ENCODE data around the gene RPP14. TPM values are rescaled to one million over a fixed set of nuclear protein-coding genes. Genes with fewer than 3 reads are reported as not detected.

Gene RPP14
- total RNA-seq, 1 donor from 2014 or later, result 17.9 TPM

- no peak for DNase-seq (ENCODE audit: extremely low spot score, unreplicated experiment)
- Mint-ChIP-seq H3K27ac (ENCODE audit: unreplicated experiment) (no peak overlapping the region), H3K36me3 (ENCODE audit: unreplicated experiment) (peaks cover 17% of the 10 kb centered on the region), H3K4me1 (ENCODE audit: unreplicated experiment) (peaks cover 22% of the 10 kb centered on the region), H3K4me3 (ENCODE audit: unreplicated experiment) (no peak overlapping the region), H3K9me3 (ENCODE audit: unreplicated experiment) (no peaks in the 10 kb centered on the region), H3K27me3 (ENCODE audit: unreplicated experiment) (no peaks in the 10 kb centered on the region)
- no peak for TF ChIP-seq CTCF (IDR thresholded peaks at IDR 0.05)
Measured at GRCh38 chr3:58340594-58341244, 34.7 kb downstream of the RPP14 start.

- DNase-seq (ENCODE audit: extremely low spot score, unreplicated experiment), result no peak
- Mint-ChIP-seq H3K4me1 (ENCODE audit: unreplicated experiment) (peaks cover 16% of the 10 kb centered on the region), H3K36me3 (ENCODE audit: unreplicated experiment) (peaks cover 15% of the 10 kb centered on the region), H3K4me3 (ENCODE audit: unreplicated experiment) (no peak overlapping the region), H3K27me3 (ENCODE audit: unreplicated experiment) (no peaks in the 10 kb centered on the region), H3K27ac (ENCODE audit: unreplicated experiment) (no peak overlapping the region), H3K9me3 (ENCODE audit: unreplicated experiment) (no peaks in the 10 kb centered on the region)
- no peak for TF ChIP-seq CTCF (IDR thresholded peaks at IDR 0.05)
Measured at GRCh38 chr3:58341376-58341775, 35.3 kb downstream of the RPP14 start.

- Mint-ChIP-seq H3K9me3 (ENCODE audit: unreplicated experiment) (no peaks in the 10 kb centered on the region), H3K27ac (ENCODE audit: unreplicated experiment) (no peak overlapping the region), H3K4me1 (ENCODE audit: unreplicated experiment) (peaks cover 9% of the 10 kb centered on the region), H3K4me3 (ENCODE audit: unreplicated experiment) (no peak overlapping the region), H3K27me3 (ENCODE audit: unreplicated experiment) (no peaks in the 10 kb centered on the region), H3K36me3 (ENCODE audit: unreplicated experiment) (peaks cover 14% of the 10 kb centered on the region)
- TF ChIP-seq CTCF (IDR thresholded peaks at IDR 0.05), result no peak
- DNase-seq (ENCODE audit: extremely low spot score, unreplicated experiment), result no peak
Measured at GRCh38 chr3:58342676-58343075, 36.6 kb downstream of the RPP14 start.

GRCh38 chr3:58345457-58345856 is 39.4 kb downstream of the RPP14 start:
- Mint-ChIP-seq H3K27ac (ENCODE audit: unreplicated experiment) (no peak overlapping the region), H3K36me3 (ENCODE audit: unreplicated experiment) (peaks cover 7% of the 10 kb centered on the region), H3K9me3 (ENCODE audit: unreplicated experiment) (no peaks in the 10 kb centered on the region), H3K4me3 (ENCODE audit: unreplicated experiment) (no peak overlapping the region), H3K4me1 (ENCODE audit: unreplicated experiment) (peaks cover 11% of the 10 kb centered on the region), H3K27me3 (ENCODE audit: unreplicated experiment) (no peaks in the 10 kb centered on the region)
- TF ChIP-seq CTCF (IDR thresholded peaks at IDR 0.05), result no peak
- no peak for DNase-seq (ENCODE audit: extremely low spot score, unreplicated experiment)

- H3K36me3 Mint-ChIP-seq (ENCODE audit: unreplicated experiment), result peaks cover 3% of the 10 kb centered on the region
- no peak for TF ChIP-seq CTCF (IDR thresholded peaks at IDR 0.05)
- H3K27ac Mint-ChIP-seq (ENCODE audit: unreplicated experiment), result no peak overlapping the region
- no peak for DNase-seq (ENCODE audit: extremely low spot score, unreplicated experiment)
- H3K9me3 Mint-ChIP-seq (ENCODE audit: unreplicated experiment), result no peaks in the 10 kb centered on the region
- peaks cover 10% of the 10 kb centered on the region for H3K4me1 Mint-ChIP-seq (ENCODE audit: unreplicated experiment)
- no peaks in the 10 kb centered on the region for H3K27me3 Mint-ChIP-seq (ENCODE audit: unreplicated experiment)
- H3K4me3 Mint-ChIP-seq (ENCODE audit: unreplicated experiment), result no peak overlapping the region
Measured at GRCh38 chr3:58346368-58346767, 40.3 kb downstream of the RPP14 start.

Data from osteocyte (in vitro differentiated cells).